Measurements from ENCODE around the gene SOBP. TPM values are rescaled to one million over a fixed set of nuclear protein-coding genes. Genes with fewer than 3 reads are reported as not detected.

Gene SOBP
- total RNA-seq, 4 donors from 2014 or later, result 6.0 to 18.4 (median 6.7) TPM

DNA sequence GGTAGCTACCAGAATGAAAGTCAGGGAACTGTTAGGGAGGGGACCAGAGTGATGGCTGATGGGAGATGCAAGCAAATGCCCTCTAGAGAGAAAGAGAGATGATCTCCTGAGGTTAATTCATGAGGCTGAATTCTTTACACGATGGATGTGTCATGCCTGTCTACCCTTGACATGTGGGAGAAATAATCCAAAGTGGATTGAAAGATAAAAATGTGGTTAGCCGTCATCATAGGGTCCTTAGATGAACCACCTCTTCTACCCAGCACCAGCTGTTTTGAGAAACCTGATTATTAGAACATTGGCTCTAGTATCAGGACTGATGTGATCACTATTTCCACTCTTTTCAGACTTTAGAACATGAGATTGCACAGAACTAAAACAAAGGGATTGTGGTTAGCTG is 53.6 kb downstream of the SOBP start:
- H3K27ac ChIP-seq, result no peak overlapping the region
- no peaks in the 10 kb centered on the region for H3K36me3 ChIP-seq
- H3K27me3 ChIP-seq, result no peaks in the 10 kb centered on the region
- TF ChIP-seq POLR2A (IDR thresholded peaks at IDR 0.05), result no peak
- TF ChIP-seq, protein P1, sequence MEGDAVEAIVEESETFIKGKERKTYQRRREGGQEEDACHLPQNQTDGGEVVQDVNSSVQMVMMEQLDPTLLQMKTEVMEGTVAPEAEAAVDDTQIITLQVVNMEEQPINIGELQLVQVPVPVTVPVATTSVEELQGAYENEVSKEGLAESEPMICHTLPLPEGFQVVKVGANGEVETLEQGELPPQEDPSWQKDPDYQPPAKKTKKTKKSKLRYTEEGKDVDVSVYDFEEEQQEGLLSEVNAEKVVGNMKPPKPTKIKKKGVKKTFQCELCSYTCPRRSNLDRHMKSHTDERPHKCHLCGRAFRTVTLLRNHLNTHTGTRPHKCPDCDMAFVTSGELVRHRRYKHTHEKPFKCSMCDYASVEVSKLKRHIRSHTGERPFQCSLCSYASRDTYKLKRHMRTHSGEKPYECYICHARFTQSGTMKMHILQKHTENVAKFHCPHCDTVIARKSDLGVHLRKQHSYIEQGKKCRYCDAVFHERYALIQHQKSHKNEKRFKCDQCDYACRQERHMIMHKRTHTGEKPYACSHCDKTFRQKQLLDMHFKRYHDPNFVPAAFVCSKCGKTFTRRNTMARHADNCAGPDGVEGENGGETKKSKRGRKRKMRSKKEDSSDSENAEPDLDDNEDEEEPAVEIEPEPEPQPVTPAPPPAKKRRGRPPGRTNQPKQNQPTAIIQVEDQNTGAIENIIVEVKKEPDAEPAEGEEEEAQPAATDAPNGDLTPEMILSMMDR (IDR thresholded peaks at IDR 0.05), result no peak
- TF ChIP-seq EP300 (IDR thresholded peaks at IDR 0.05), result no peak
- no peaks in the 10 kb centered on the region for H3K4me1 ChIP-seq
- no peak overlapping the region for H3K4me3 ChIP-seq
- H3K9me3 ChIP-seq, result no peaks in the 10 kb centered on the region
- no peak for DNase-seq (ENCODE audit: low spot score in 2 of 2)
- WGBS, 2 donors, result 88 to 89% methylated on average over 2 of the region's 2 CpGs

DNA sequence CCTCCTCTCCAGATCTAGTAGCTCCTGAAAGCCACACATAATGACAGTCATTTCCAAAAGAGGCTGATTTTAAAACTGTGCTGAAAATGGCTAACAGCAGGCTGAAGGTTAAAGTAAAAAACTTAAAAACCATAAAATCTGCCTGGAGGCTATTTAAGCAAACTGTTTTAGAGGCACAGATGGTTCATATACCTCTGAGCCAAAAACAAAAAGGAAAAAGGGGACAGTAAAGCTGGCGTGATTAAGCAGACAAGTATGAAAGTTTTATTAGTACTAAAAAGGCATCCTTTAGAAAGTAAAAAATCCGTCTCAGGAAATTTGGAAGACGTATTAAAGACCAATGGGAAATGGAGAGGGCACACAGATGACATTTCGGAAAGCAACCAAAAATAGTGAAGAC is 55.8 kb downstream of the SOBP start:
- 71 to 73% methylated on average over 4 of the region's 4 CpGs for WGBS, 2 donors
- H3K27ac ChIP-seq, result no peak overlapping the region
- no peaks in the 10 kb centered on the region for H3K9me3 ChIP-seq
- H3K4me1 ChIP-seq, result no peaks in the 10 kb centered on the region
- TF ChIP-seq EP300 (IDR thresholded peaks at IDR 0.05) (no peak), POLR2A (IDR thresholded peaks at IDR 0.05) (no peak)
- TF ChIP-seq, protein P1 (IDR thresholded peaks at IDR 0.05), result no peak
- no peak overlapping the region for H3K4me3 ChIP-seq
- no peaks in the 10 kb centered on the region for H3K27me3 ChIP-seq
- DNase-seq (ENCODE audit: low spot score in 2 of 2), result no peak
- H3K36me3 ChIP-seq, result no peaks in the 10 kb centered on the region

DNA sequence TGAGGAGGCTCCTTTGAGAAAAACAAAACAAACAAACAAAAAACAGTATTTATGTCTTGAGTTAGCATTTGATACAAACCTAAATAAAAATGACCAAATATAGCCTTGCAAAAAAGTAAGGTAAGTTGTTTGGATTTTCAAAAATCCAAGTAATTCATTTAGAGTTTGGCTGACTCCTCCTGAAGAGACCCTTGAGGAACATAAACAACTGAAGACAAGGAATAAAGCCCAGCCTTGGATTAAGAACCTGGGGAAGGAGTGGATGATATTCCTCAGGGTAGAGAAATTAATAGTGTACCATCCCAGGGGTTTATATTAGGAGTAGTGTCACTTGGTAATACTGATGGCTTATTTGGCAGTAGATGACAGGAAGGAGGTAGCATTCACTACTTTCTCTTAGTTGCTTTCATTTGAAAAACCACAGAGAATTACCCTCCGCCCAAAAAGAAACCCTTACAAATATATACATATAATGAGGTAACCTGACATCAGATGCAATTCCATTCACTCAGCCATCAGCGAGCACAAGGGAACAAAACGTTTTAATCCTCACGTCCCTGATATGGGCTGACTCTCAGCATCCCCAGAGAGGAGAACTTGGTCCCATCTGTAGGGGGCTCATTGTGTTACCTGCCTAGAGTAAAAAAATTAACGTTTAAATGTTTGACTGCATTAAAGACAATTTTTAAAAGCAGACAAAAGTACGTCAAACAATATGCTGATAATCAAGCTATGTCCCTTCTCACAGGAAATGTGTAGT is 57.0 kb downstream of the SOBP start:
- TF ChIP-seq, protein P1 (IDR thresholded peaks at IDR 0.05), result no peak
- no peak for TF ChIP-seq EP300 (IDR thresholded peaks at IDR 0.05)
- no peak for TF ChIP-seq POLR2A (IDR thresholded peaks at IDR 0.05)
- Histone ChIP-seq H3K27ac (no peak overlapping the region), H3K4me1 (no peaks in the 10 kb centered on the region), H3K4me3 (no peak overlapping the region), H3K27me3 (no peaks in the 10 kb centered on the region), H3K36me3 (no peaks in the 10 kb centered on the region), H3K9me3 (no peaks in the 10 kb centered on the region)
- 74 to 80% methylated on average over 6 of the region's 6 CpGs for WGBS, 2 donors
- DNase-seq (ENCODE audit: low spot score in 2 of 2), result no peak

DNA sequence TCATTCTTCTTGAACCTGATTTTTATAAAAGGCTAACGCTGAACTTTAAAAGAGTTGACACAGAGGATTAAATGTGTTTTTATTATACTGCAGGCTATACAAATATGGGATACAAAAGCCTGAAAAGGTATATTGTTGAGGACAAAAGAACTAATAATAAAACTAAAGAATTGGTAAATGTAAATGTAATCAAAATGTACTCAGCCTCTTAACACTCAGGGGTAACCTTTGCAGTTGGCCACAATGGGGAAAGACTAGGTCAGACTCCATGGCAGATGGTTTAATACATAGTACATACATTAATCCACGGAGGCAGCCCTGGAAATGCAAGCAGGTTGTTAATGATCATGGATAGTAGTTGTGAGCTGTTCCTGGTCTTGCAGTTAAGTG is 57.5 kb downstream of the SOBP start:
- TF ChIP-seq POLR2A (IDR thresholded peaks at IDR 0.05) (no peak), EP300 (IDR thresholded peaks at IDR 0.05) (no peak)
- TF ChIP-seq, protein P1 (IDR thresholded peaks at IDR 0.05), result no peak
- DNase-seq (ENCODE audit: low spot score in 2 of 2), result no peak
- 30 to 74% methylated on average over 2 of the region's 2 CpGs for WGBS, 2 donors

DNA sequence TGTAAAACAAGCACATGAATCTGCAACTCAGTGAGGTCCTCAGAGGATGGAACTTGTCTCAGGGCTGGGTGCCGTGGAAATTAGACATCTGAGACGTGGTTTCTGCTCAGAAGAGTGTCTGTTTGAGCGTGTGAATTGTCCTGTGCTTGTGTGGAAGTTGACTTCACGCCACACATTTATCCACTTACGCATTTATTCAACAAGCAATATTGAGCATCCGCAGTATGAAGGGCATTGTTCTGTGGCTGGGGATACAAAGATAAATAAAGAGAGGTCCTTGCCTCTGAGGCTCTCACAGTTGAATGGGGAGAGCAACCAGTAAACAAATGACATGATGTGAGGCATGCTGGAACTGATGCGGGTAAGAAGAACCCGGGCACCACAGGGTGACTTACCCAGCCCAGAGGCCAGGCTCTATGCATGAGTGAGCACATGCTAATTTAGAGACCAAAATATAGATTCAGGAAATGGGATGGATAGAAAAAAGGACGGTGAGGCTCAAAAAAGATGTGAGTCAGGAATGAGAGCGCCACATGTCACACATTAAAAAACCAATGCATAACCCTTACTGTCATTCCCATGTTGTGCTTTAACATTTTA is 60.4 kb downstream of the SOBP start:
- TF ChIP-seq, protein P1 (IDR thresholded peaks at IDR 0.05), result no peak
- no peaks in the 10 kb centered on the region for H3K27me3 ChIP-seq
- 86 to 89% methylated on average over 10 of the region's 10 CpGs for WGBS, 2 donors
- no peaks in the 10 kb centered on the region for H3K4me1 ChIP-seq
- no peaks in the 10 kb centered on the region for H3K9me3 ChIP-seq
- no peak for DNase-seq (ENCODE audit: low spot score in 2 of 2)
- no peaks in the 10 kb centered on the region for H3K36me3 ChIP-seq
- no peak overlapping the region for H3K4me3 ChIP-seq
- no peak overlapping the region for H3K27ac ChIP-seq

More for the DNA sequence above, 57.5 kb downstream of the SOBP start:
- Histone ChIP-seq H3K4me1 (no peaks in the 10 kb centered on the region), H3K9me3 (no peaks in the 10 kb centered on the region), H3K27me3 (no peaks in the 10 kb centered on the region), H3K27ac (no peak overlapping the region), H3K36me3 (no peaks in the 10 kb centered on the region), H3K4me3 (no peak overlapping the region)

All from tibial nerve (tissue), 4 donors.